Keratinocyte (primary cell): ENCODE data around the gene GPR153. TPM values are rescaled to one million over a fixed set of nuclear protein-coding genes. Genes with fewer than 3 reads are reported as not detected.
"Not testable (repeated sequence)": the region's sequence is repeated elsewhere in the genome, so short reads cannot be mapped to it uniquely, and the experiment has no call there.

Experiments used
- DNase-seq: peaks from one replicate; pipeline ENCODE4 v3.0.0-alpha.2; 2011; ENCODE audit warnings: low read depth, missing footprints, low spot score
- FAIRE-seq: peaks from 2 replicates; lab custom pipeline; 2011; peaks lifted over from hg19 to GRCh38; lab: Jason Lieb, UNC
- H2AFZ ChIP-seq: 2 replicates; pipeline ENCODE4 v1.6.0; 2012; ENCODE audit warnings: low read length, control low read depth, inconsistent platforms; ENCODE audit not compliant: control insufficient read depth
- H3K27ac ChIP-seq: 2 replicates; pipeline ENCODE4 v1.5.1; 2011; ENCODE audit warnings: low read length; ENCODE audit not compliant: control insufficient read depth, insufficient read depth
- H3K27me3 ChIP-seq: 3 replicates; pipeline ENCODE4 v1.6.0; 2011; ENCODE audit warnings: low read length; ENCODE audit not compliant: control insufficient read depth, insufficient read depth; ENCODE audit errors: extremely low read depth
- H3K36me3 ChIP-seq, 2 experiments: 2 replicates in 1 of 2; 3 replicates in 1 of 2; pipeline ENCODE4 v1.5.1; 2011; ENCODE audit warnings: low read length in 2 of 2, mild to moderate bottlenecking in 1 of 2; ENCODE audit not compliant: control insufficient read depth in 2 of 2, insufficient read depth in 2 of 2; ENCODE audit errors: extremely low read depth in 1 of 2
- H3K4me1 ChIP-seq: 3 replicates; pipeline ENCODE4 v1.5.1; 2011; ENCODE audit warnings: low read length; ENCODE audit not compliant: control insufficient read depth, insufficient read depth; ENCODE audit errors: extremely low read depth
- H3K4me2 ChIP-seq: 3 replicates; pipeline ENCODE4 v1.6.0; 2011; ENCODE audit warnings: low read depth, low read length; ENCODE audit not compliant: control insufficient read depth, insufficient read depth; ENCODE audit errors: extremely low read depth
- H3K4me3 ChIP-seq, 3 experiments: fragments of 200-600 bp in 1 of 3; sonication (generic) in 1 of 3; 2 replicates in 2 of 3; 3 replicates in 1 of 3; pipeline ENCODE4 v1.5.1; 2011 to 2016; ENCODE audit warnings: low read length in 3 of 3, mild to moderate bottlenecking in 3 of 3, control low read depth in 2 of 3, inconsistent platforms in 1 of 3, low read depth in 1 of 3, mixed read lengths in 1 of 3, mixed run types in 1 of 3, moderate library complexity in 1 of 3; ENCODE audit not compliant: control insufficient read depth in 2 of 3, insufficient read depth in 2 of 3; ENCODE audit errors: extremely low read depth in 1 of 3
- H3K79me2 ChIP-seq: 2 replicates; pipeline ENCODE4 v1.6.0; 2012; ENCODE audit warnings: low read length; ENCODE audit not compliant: control insufficient read depth, insufficient read depth
- H3K9ac ChIP-seq: 3 replicates; pipeline ENCODE4 v1.6.0; 2011; ENCODE audit warnings: low read length; ENCODE audit not compliant: control insufficient read depth, insufficient read depth; ENCODE audit errors: extremely low read depth
- H3K9me1 ChIP-seq: 3 replicates; pipeline ENCODE4 v1.6.0; 2011; ENCODE audit warnings: low read length; ENCODE audit not compliant: control insufficient read depth, insufficient read depth; ENCODE audit errors: extremely low read depth
- H3K9me3 ChIP-seq: 2 replicates; pipeline ENCODE4 v1.5.1; 2012; ENCODE audit warnings: low read depth, low read length; ENCODE audit not compliant: control insufficient read depth
- H4K20me1 ChIP-seq: 3 replicates; pipeline ENCODE4 v1.6.0; 2011; ENCODE audit warnings: low read length; ENCODE audit not compliant: control insufficient read depth, insufficient read depth; ENCODE audit errors: extremely low read depth
- CTCF ChIP-seq, 3 experiments: IDR thresholded peaks in 1 of 3; conservative IDR thresholded peaks in 1 of 3; optimal IDR thresholded peaks in 1 of 3; 2 replicates in 2 of 3; 3 replicates in 1 of 3; pipeline versions ENCODE3 to v1.5.1; 2011; ENCODE audit warnings: low read length in 3 of 3, mild to moderate bottlenecking in 3 of 3, moderate library complexity in 2 of 3, control low read depth in 1 of 3, inconsistent platforms in 1 of 3; ENCODE audit not compliant: insufficient read depth in 2 of 3; ENCODE audit errors: extremely low read depth in 1 of 3
- EZH2 ChIP-seq: IDR thresholded peaks from one replicate; pipeline ENCODE4 v1.6.1; 2012; ENCODE audit warnings: inconsistent platforms, mild to moderate bottlenecking, low read length, moderate library complexity
- dilution Hi-C: fragments of 300-500 bp; cut with MboI; formaldehyde crosslinking; loops from one replicate; pipeline ENCODE4 v1.7.0; 2020; ENCODE audit warnings: low sequenced_read_pairs; ENCODE audit not compliant: extremely low pct_ligation_motif_present
- polyA plus RNA-seq, 5 experiments: library from polyadenylated mRNA; depleted of rRNA in 3 of 5; stranded (reverse) in 3 of 5; stranded (forward) in 1 of 5; unstranded in 1 of 5; fragments of >200 nt; gene quantifications; 1 replicate in 1 of 5; 2 replicates in 3 of 5; 3 replicates in 1 of 5; pipeline versions ENCODE4 v1.2.1 to v1.2.3, GENCODE V29; 2011 to 2012; ENCODE audit warnings: missing spikeins in 2 of 5, low read depth in 1 of 5, low replicate concordance in 1 of 5

Gene GPR153
- polyA plus RNA-seq, 1 donor (not counting 4 experiments of a cell fraction or from before 2014, with no cell fraction given): 7.2 TPM

- H2AFZ ChIP-seq: no peak overlapping the region
- no peaks in the 10 kb centered on the region for H3K9me1 ChIP-seq
- FAIRE-seq (no peak), DNase-seq (no peak)
- peak overlapping the region; percentile 46 for H3K27ac ChIP-seq
- peaks cover 16 to 27% of the 10 kb centered on the region in 2 experiments for H3K36me3 ChIP-seq
- no peak overlapping the region for H3K4me2 ChIP-seq
- no peaks in the 10 kb centered on the region for H4K20me1 ChIP-seq
- H3K27me3 ChIP-seq: no peaks in the 10 kb centered on the region
- TF ChIP-seq EZH2 (no peak), CTCF (optimal IDR thresholded peaks at IDR 0.05 in 1 of 3, IDR thresholded peaks at IDR 0.05 in 1 of 3, conservative IDR thresholded peaks at IDR 0.05 in 1 of 3; ENCODE audit: extremely low read depth in 1 of 3, insufficient read depth in 2 of 3, low read length in 3 of 3) (no peak)
- dilution Hi-C loops: no loop called here
- no peak overlapping the region for H3K4me3 ChIP-seq
- no peaks in the 10 kb centered on the region for H3K79me2 ChIP-seq
- no peaks in the 10 kb centered on the region for H3K9me3 ChIP-seq
- peaks cover 14% of the 10 kb centered on the region for H3K4me1 ChIP-seq
- no peak overlapping the region for H3K9ac ChIP-seq
Measured at GRCh38 chr1:6221210-6221784, 39.6 kb downstream of the GPR153 start.

GRCh38 chr1:6220236-6220635, 40.7 kb downstream of the GPR153 start:
- Histone ChIP-seq H3K4me2 (peak overlapping the region; percentile 24), H3K9me1 (no peaks in the 10 kb centered on the region), H3K4me1 (peaks cover 14% of the 10 kb centered on the region), H3K36me3 (peaks cover 13 to 21% of the 10 kb centered on the region in 2 experiments), H3K27ac (peak overlapping the region; percentile 55), H3K9me3 (no peaks in the 10 kb centered on the region), H4K20me1 (no peaks in the 10 kb centered on the region), H3K4me3 (no peak overlapping the region), H3K79me2 (no peaks in the 10 kb centered on the region), H2AFZ (no peak overlapping the region), H3K27me3 (no peaks in the 10 kb centered on the region), H3K9ac (no peak overlapping the region)
- dilution Hi-C loops: no loop called here
- FAIRE-seq (peak; percentile 99), DNase-seq (peak; percentile 55)
- TF ChIP-seq EZH2 (no peak), CTCF (optimal IDR thresholded peaks at IDR 0.05 in 1 of 3, IDR thresholded peaks at IDR 0.05 in 1 of 3, conservative IDR thresholded peaks at IDR 0.05 in 1 of 3; ENCODE audit: extremely low read depth in 1 of 3, insufficient read depth in 2 of 3, low read length in 3 of 3) (peak in 1 of 3 experiments; percentile 19)

- DNase-seq: not testable (repeated sequence)
Measured at GRCh38 chr1:6219641-6220040, 41.3 kb downstream of the GPR153 start.

More at GRCh38 chr1:6219641-6220040, 41.3 kb downstream of the GPR153 start:
- FAIRE-seq, H3K79me2 ChIP-seq, H3K4me3 ChIP-seq, H3K9me3 ChIP-seq, H3K9me1 ChIP-seq, H3K9ac ChIP-seq, H3K27me3 ChIP-seq, H2AFZ ChIP-seq, dilution Hi-C loops, H4K20me1 ChIP-seq: not testable (repeated sequence)
- peaks cover 8 to 20% of the 10 kb centered on the region in 2 experiments for H3K36me3 ChIP-seq
- peak overlapping the region; percentile 24 for H3K4me2 ChIP-seq
- peak overlapping the region; percentile 55 for H3K27ac ChIP-seq
- H3K4me1 ChIP-seq: peaks cover 14% of the 10 kb centered on the region
